GM12892 (cell line): Measurements from ENCODE around the gene ZNF688.
"Not testable (repeated sequence)": the region's sequence is repeated elsewhere in the genome, so short reads cannot be mapped to it uniquely, and the experiment has no call there.

Experiments used
- DNase-seq: peaks from one replicate; pipeline ENCODE4 v3.0.0; 2011; ENCODE audit not compliant: insufficient read length
- FAIRE-seq: peaks from 2 replicates; lab custom pipeline; 2011; peaks lifted over from hg19 to GRCh38; lab: Jason Lieb, UNC
- POLR2A ChIP-seq: IDR thresholded peaks from 2 replicates; pipeline ENCODE4 v1.6.1; 2011; ENCODE audit warnings: low read depth, low read length, control low read depth
- POLR2AphosphoS5 ChIP-seq: IDR thresholded peaks from 2 replicates; pipeline ENCODE4 v1.6.1; 2011; ENCODE audit warnings: low read depth, low read length, control low read depth
- TAF1 ChIP-seq: IDR thresholded peaks from 2 replicates; pipeline ENCODE4 v1.6.1; 2011; ENCODE audit warnings: low read depth, mild to moderate bottlenecking, control low read depth, low read length, borderline replicate concordance

ZNF688 gene

GRCh38 chr16:30603945-30604315, 32.4 kb upstream of the ZNF688 start:
- DNase-seq (no peak), FAIRE-seq (no peak)
- no peak; the same call in 1 of the 2 replicates for TF ChIP-seq POLR2A
- TF ChIP-seq TAF1: no peak
- no peak for TF ChIP-seq POLR2AphosphoS5

GRCh38 chr16:30602616-30603277, 31.2 kb upstream of the ZNF688 start:
- no peak for FAIRE-seq
- TF ChIP-seq POLR2AphosphoS5 (no peak), POLR2A (no peak), TAF1 (no peak)
- no peak for DNase-seq

GRCh38 chr16:30601966-30602365, 30.5 kb upstream of the ZNF688 start:
- no peak for FAIRE-seq
- DNase-seq: no peak
- TF ChIP-seq POLR2A: no peak
- TF ChIP-seq TAF1: no peak
- no peak for TF ChIP-seq POLR2AphosphoS5

GRCh38 chr16:30600929-30601328, 29.4 kb upstream of the ZNF688 start:
- TF ChIP-seq TAF1 (no peak), POLR2A (no peak), POLR2AphosphoS5 (no peak)
- no peak for DNase-seq
- no peak for FAIRE-seq

- TF ChIP-seq POLR2AphosphoS5: no peak
- TF ChIP-seq TAF1: no peak
- no peak for TF ChIP-seq POLR2A
- no peak for FAIRE-seq
- DNase-seq: no peak
Measured at GRCh38 chr16:30600215-30600614, 28.7 kb upstream of the ZNF688 start.

- TF ChIP-seq TAF1 (no peak), POLR2AphosphoS5 (no peak), POLR2A (no peak)
- FAIRE-seq (no peak), DNase-seq (no peak)
Measured at GRCh38 chr16:30592871-30593270, 21.4 kb upstream of the ZNF688 start.

GRCh38 chr16:30590869-30591268, 19.4 kb upstream of the ZNF688 start:
- not testable (repeated sequence) for DNase-seq, FAIRE-seq

- not testable (repeated sequence) for DNase-seq, FAIRE-seq
Measured at GRCh38 chr16:30589582-30589981, 18.1 kb upstream of the ZNF688 start.

- DNase-seq: no peak
- TF ChIP-seq POLR2AphosphoS5: no peak
- FAIRE-seq: no peak
Measured at GRCh38 chr16:30588651-30589050, 17.1 kb upstream of the ZNF688 start.

- FAIRE-seq: peak; percentile 84
- no peak for TF ChIP-seq POLR2A
- no peak for TF ChIP-seq TAF1
- TF ChIP-seq POLR2AphosphoS5: no peak
- DNase-seq: peak; percentile 95
Measured at GRCh38 chr16:30585400-30586191, 14.1 kb upstream of the ZNF688 start, which contains the start of gene ZNF785. TSS of gene ZNF785 (minus strand) at chr16:30585697. CDS start at chr16:30585611, 86 bp downstream.

GRCh38 chr16:30585022-30585399, 13.5 kb upstream of the ZNF688 start:
- no peak for TF ChIP-seq POLR2AphosphoS5
- no peak; the same call in 1 of the 2 replicates for TF ChIP-seq POLR2A
- no peak; the same call in 1 of the 2 replicates for TF ChIP-seq TAF1
- FAIRE-seq (no peak), DNase-seq (no peak)

- TF ChIP-seq POLR2A (no peak), POLR2AphosphoS5 (no peak), TAF1 (no peak)
- no peak for DNase-seq
- no peak for FAIRE-seq
Measured at GRCh38 chr16:30582611-30583340, 11.3 kb upstream of the ZNF688 start.
